Ishikawa (cell line): Measurements from ENCODE around the gene SMIM8.

Experiments
- EP300 ChIP-seq: IDR thresholded peaks from 2 replicates; pipeline ENCODE4 v1.6.1; 2012; ENCODE audit warnings: borderline replicate concordance
- FOXM1 ChIP-seq: IDR thresholded peaks from 2 replicates; pipeline ENCODE4 v1.6.1; 2012; ENCODE audit warnings: low read depth, borderline replicate concordance
- RAD21 ChIP-seq: IDR thresholded peaks from 2 replicates; pipeline ENCODE4 v1.6.1; 2012; ENCODE audit warnings: low read depth
- REST ChIP-seq: IDR thresholded peaks from 2 replicates; pipeline ENCODE4 v1.6.1; 2012; ENCODE audit warnings: low read depth, mild to moderate bottlenecking
- TAF1 ChIP-seq: IDR thresholded peaks from 2 replicates; pipeline ENCODE4 v1.6.1; 2012; ENCODE audit warnings: low read depth, mild to moderate bottlenecking
- TCF12 ChIP-seq: IDR thresholded peaks from 2 replicates; pipeline ENCODE4 v1.6.1; 2012; ENCODE audit warnings: low read depth
- USF1 ChIP-seq: IDR thresholded peaks from 2 replicates; pipeline ENCODE4 v1.6.1; 2012
- ZBTB7A ChIP-seq: IDR thresholded peaks from 2 replicates; pipeline ENCODE4 v1.6.1; 2012; ENCODE audit warnings: low read depth
- TF ChIP-seq, protein P1 (sequence below): IDR thresholded peaks from 2 replicates; pipeline ENCODE4 v1.6.1; 2012

DNA sequence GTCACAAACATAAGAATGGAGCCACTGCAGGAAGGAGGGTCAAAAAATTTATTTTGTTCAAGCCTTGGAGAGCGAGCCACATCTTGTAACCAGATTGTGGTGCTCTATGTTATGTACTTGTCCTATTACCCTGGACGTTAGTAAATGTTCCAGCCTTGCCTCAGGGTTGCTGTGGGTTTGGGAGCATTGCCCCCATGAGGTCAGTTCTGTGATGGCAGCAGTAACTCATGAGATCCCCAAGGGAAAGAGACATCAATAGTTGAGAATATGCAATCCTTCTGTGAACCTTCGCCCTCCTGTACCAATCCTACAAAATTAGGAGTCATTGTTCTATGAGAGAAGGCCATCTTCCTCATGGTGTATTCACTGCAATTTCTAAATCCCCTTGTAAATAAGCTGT, 68.9 kb downstream of the SMIM8 start:
- TF ChIP-seq, protein P1, sequence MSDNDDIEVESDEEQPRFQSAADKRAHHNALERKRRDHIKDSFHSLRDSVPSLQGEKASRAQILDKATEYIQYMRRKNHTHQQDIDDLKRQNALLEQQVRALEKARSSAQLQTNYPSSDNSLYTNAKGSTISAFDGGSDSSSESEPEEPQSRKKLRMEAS = no peak
- TF ChIP-seq USF1 = no peak
- TF ChIP-seq TAF1 = no peak
- no peak for TF ChIP-seq REST
- TF ChIP-seq EP300 = no peak
- TF ChIP-seq RAD21 = peak; percentile 69
- no peak for TF ChIP-seq TCF12
- no peak for TF ChIP-seq FOXM1
- no peak for TF ChIP-seq ZBTB7A
